GM08714 (cell line): ENCODE results near the gene FAM53B.

ENCODE experiments used
- H3K4me3 ChIP-seq: fragments of 200-500 bp; sonication (Bioruptor generic); 2 replicates; pipeline ENCODE4 v1.5.1; 2014; ENCODE audit warnings: mild to moderate bottlenecking, low read length, inconsistent platforms
- ZNF274 ChIP-seq: IDR thresholded peaks from 2 replicates; pipeline ENCODE4 v1.6.1; 2012; ENCODE audit warnings: mild to moderate bottlenecking, low read depth, low read length

FAM53B gene

GRCh38 chr10:124600051-124600880, 143.9 kb downstream of the FAM53B start:
- H3K4me3 ChIP-seq = no peak overlapping the region
- TF ChIP-seq ZNF274 = no peak

- no peak for TF ChIP-seq ZNF274
- H3K4me3 ChIP-seq = no peak overlapping the region
These were observed 144.6 kb downstream of the FAM53B start for GRCh38 chr10:124599588-124600050.

DNA sequence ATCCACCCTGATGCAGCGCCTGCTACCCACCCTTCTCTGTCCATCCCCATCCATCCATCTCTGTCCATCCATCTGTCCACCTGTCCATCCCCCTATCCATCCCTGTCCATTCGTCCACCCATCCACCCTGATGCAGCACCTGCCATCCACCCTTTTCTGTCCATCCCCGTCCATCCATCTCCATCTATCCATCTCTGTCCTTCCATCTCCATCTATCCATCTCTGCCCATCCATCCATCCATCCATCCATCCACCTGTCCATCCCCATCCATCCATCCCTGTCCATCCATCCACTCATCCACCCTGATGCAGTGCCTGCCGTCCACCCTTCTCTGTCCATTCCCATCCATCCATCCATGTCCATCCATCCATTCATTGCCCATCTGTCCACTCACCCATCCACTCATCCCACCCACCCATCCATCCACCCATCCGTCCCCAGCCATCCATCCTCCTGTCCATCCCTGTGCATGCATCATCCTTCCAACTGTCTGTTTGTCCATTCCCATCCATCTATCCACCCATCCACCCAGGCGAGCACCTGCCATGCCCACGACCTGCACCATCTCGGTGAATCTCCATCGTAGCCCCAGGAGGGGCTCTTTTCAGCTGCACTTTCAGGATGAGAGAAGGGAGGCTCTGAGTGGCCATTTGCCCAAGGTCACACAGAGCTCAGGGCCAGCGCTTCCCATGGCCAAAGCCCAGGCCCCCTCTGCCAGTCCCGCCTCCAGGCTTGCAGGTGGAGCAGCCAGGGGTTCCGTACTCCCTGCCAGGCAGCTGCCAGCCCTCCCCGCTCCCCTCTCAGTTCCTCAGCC, 145.2 kb downstream of the FAM53B start:
- no peak overlapping the region for H3K4me3 ChIP-seq
- no peak for TF ChIP-seq ZNF274

DNA sequence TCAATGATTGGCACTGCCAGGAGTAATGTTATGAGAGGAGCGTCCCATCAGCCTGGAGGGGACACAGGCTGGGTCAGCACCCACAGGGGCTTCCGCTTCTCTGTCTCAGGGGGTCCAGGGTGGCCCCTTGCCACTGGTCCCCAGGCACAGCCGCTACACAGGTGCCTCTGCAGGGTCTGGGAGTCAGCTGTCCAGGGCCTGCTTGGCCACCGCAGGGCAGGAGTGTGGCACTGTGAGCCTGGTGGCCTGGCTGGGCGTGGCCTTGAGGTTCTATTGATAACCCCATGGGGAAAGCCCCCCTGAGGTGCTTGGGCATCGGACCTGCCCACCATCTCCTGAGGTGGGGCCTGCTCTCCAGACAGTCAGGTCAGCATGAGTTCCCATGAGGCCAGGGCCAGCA, 146.0 kb downstream of the FAM53B start:
- no peak overlapping the region for H3K4me3 ChIP-seq
- no peak for TF ChIP-seq ZNF274

- no peak for TF ChIP-seq ZNF274
- no peak overlapping the region for H3K4me3 ChIP-seq
These were observed 146.4 kb downstream of the FAM53B start for GRCh38 chr10:124597846-124598165.

- no peak overlapping the region for H3K4me3 ChIP-seq
- no peak for TF ChIP-seq ZNF274
These were observed 147.0 kb downstream of the FAM53B start for GRCh38 chr10:124596962-124597845.

GRCh38 chr10:124596116-124596785, 147.9 kb downstream of the FAM53B start:
- no peak for TF ChIP-seq ZNF274

DNA sequence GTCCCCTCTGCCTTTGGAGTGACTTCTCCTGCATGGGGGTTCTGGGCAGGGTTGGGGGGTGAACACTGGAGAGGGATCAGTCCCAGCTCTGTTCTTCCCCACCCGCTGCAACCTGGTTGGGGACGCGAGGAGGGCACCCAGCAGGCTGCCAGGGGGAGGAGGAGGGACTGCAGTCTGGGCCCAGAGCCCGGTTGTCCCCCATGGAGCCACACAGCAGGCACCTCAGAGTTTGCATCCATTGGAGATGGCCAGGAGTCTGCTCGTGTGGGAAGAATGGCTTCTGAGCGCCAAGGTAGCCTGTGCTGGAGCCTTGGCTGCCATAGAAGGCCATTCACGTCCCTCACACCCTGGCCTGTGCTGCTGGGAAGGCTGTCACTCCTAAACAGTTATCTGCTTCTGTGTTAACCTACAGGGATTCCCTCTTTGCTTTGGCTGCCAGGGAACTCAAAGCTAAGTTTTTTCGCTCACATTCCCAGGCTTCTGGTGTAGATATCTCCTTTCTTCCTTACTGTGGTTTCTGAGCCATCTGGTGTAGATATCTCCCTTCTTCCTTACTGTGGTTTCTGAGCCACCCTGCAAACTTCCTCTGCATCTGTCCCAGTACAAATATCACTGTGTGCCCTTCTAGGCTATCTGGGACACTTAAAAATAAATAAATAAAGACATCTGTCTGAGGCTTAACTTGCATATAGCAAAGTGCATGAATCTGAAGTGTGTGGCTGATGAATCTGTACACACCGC, 148.9 kb downstream of the FAM53B start:
- no peak overlapping the region for H3K4me3 ChIP-seq
- no peak for TF ChIP-seq ZNF274

More at GRCh38 chr10:124596116-124596785, 147.9 kb downstream of the FAM53B start:
- H3K4me3 ChIP-seq = no peak overlapping the region

- no peak overlapping the region for H3K4me3 ChIP-seq
- no peak for TF ChIP-seq ZNF274
These were observed 149.9 kb downstream of the FAM53B start for GRCh38 chr10:124594240-124594639.

GRCh38 chr10:124593431-124593985, 150.7 kb downstream of the FAM53B start:
- no peak overlapping the region for H3K4me3 ChIP-seq
- no peak for TF ChIP-seq ZNF274

DNA sequence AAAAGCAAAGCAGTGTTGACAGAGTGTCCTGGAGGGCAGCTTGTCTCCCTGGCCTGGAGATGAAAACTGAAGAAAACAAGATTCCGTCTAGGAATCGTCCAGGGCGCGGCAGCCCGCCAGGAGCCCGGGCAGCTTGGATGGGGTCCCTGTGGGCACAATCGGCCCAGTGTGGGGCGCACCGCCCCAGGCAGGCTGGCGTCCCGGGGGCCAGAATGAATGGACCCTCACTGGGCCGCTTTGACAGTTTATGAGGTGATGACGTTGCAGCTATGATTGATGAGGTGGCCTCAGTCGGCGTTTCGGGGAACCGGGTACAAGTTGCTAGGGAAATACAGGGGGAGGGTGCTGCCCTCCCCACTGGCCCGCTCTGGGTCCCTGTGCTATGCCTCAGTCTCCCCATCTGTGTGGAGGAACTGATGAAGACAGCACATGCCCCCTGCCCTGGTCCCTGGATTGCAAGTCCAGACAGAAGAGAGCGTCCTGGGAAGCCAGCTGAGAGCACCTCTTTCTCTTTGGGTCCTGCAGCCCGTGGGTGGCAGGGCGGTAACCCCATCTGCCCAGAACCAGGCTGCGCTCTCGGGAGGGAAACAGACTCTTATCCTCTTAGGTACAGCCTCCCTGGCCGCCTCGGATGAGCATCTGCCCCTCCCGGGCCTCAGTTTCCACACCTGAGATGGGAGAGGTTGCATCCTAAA, 151.3 kb downstream of the FAM53B start:
- H3K4me3 ChIP-seq = no peak overlapping the region
- TF ChIP-seq ZNF274 = no peak

- H3K4me3 ChIP-seq = no peak overlapping the region
- no peak for TF ChIP-seq ZNF274
These were observed 152.1 kb downstream of the FAM53B start for GRCh38 chr10:124592101-124592500.

GRCh38 chr10:124591123-124591495, 153.1 kb downstream of the FAM53B start:
- H3K4me3 ChIP-seq = no peak overlapping the region

More at GRCh38 chr10:124591123-124591495, 153.1 kb downstream of the FAM53B start:
- no peak for TF ChIP-seq ZNF274
